HL-60 (cell line): ENCODE results near the gene TMPRSS4.

Source experiments
- DNase-seq, 2 experiments: peaks; one replicate each; pipeline ENCODE4 v3.0.0-alpha.2; 2010 to 2020; ENCODE audit warnings: low read depth in 1 of 2, low spot score in 1 of 2
- H3K27ac ChIP-seq: fragments of 250-450 bp; sonication (Bioruptor Pico); replicated peaks from 2 replicates; pipeline ENCODE4 v1.5.1; 2020; ENCODE audit warnings: mild to moderate bottlenecking, moderate library complexity
- H3K27me3 ChIP-seq: fragments of 250-450 bp; sonication (Bioruptor Pico); 2 replicates; pipeline ENCODE4 v1.5.1; 2021; ENCODE audit warnings: mild to moderate bottlenecking, moderate library complexity; ENCODE audit not compliant: insufficient read depth, poor library complexity, severe bottlenecking
- H3K4me3 ChIP-seq: replicated peaks from 2 replicates; pipeline ENCODE4 v1.5.1; 2011; ENCODE audit warnings: mild to moderate bottlenecking, control low read depth, low read length; ENCODE audit not compliant: insufficient read depth
- GABPA ChIP-seq: IDR thresholded peaks from 2 replicates; pipeline ENCODE4 v1.6.1; 2012; ENCODE audit warnings: low read depth
- POLR2AphosphoS5 ChIP-seq: IDR thresholded peaks from 2 replicates; pipeline ENCODE4 v1.6.1; 2012; ENCODE audit warnings: low read depth
- REST ChIP-seq: IDR thresholded peaks from 2 replicates; pipeline ENCODE4 v1.6.1; 2012; ENCODE audit warnings: low read depth; ENCODE audit not compliant: insufficient replicate concordance
- SPI1 ChIP-seq: IDR thresholded peaks from 2 replicates; pipeline ENCODE4 v1.6.1; 2012; ENCODE audit warnings: low read depth, mild to moderate bottlenecking, borderline replicate concordance
- TF ChIP-seq, protein P1 (sequence below): IDR thresholded peaks from one replicate; pipeline ENCODE4 v1.5.1; 2011; ENCODE audit warnings: low read length, control low read depth, inconsistent platforms; ENCODE audit not compliant: insufficient read depth

Gene TMPRSS4

DNA sequence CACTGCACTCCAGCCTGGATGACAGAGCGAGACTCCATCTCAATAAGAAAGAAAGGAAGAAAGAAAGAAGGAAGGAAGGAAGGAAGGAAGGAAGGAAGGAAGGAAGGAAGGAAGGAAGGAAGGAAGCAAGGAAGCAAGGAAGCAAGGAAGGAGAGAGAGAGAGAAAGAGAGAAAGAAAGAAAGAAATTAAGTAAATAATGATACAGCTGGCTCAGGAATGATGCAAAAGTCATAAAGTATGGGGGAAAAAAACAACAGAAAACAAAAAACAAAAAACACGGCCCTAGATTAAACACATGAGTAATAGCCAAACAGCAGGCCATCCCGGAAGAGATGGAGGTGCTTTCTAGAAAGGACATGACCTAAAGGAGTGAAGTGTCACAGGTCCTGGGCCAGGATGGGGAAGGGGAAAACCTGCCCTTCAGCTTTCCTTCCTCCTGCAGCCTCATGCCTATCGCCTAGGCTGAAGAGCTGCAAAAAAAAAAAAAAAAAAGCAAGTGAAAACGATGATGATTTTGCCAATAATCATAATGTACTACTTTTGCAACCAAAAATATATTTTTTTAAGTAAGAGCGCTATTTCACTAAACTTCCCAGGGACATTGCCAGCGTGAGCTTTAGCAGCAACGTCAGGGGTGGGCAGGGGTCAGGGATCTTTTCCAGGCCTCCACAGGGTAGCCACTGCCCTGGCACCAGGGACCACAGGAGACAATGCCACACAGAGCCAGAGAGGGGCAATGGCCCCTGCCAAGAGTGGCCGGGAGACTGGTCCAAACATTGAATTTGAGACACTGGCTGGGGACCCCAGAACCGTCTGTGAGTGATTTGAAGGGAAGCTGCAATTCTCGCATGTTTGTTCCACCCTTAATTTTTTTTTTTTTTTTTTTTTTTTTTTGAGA lies 28.2 kb upstream of the TMPRSS4 start:
- TF ChIP-seq SPI1 (no peak), GABPA (no peak), POLR2AphosphoS5 (no peak), REST (no peak)
- TF ChIP-seq, protein P1, sequence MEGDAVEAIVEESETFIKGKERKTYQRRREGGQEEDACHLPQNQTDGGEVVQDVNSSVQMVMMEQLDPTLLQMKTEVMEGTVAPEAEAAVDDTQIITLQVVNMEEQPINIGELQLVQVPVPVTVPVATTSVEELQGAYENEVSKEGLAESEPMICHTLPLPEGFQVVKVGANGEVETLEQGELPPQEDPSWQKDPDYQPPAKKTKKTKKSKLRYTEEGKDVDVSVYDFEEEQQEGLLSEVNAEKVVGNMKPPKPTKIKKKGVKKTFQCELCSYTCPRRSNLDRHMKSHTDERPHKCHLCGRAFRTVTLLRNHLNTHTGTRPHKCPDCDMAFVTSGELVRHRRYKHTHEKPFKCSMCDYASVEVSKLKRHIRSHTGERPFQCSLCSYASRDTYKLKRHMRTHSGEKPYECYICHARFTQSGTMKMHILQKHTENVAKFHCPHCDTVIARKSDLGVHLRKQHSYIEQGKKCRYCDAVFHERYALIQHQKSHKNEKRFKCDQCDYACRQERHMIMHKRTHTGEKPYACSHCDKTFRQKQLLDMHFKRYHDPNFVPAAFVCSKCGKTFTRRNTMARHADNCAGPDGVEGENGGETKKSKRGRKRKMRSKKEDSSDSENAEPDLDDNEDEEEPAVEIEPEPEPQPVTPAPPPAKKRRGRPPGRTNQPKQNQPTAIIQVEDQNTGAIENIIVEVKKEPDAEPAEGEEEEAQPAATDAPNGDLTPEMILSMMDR, result no peak
- no peak for DNase-seq
- Histone ChIP-seq H3K4me3 (no peak overlapping the region), H3K27ac (no peak overlapping the region), H3K27me3 (no peaks in the 10 kb centered on the region)

GRCh38 chr11:118049771-118050170 lies 27.1 kb upstream of the TMPRSS4 start:
- DNase-seq, result no peak
- no peak for TF ChIP-seq POLR2AphosphoS5
- TF ChIP-seq REST, result no peak
- TF ChIP-seq, protein P1, result no peak
- TF ChIP-seq SPI1, result no peak
- no peak for TF ChIP-seq GABPA
- Histone ChIP-seq H3K27ac (no peak overlapping the region), H3K27me3 (no peaks in the 10 kb centered on the region), H3K4me3 (no peak overlapping the region)

DNA sequence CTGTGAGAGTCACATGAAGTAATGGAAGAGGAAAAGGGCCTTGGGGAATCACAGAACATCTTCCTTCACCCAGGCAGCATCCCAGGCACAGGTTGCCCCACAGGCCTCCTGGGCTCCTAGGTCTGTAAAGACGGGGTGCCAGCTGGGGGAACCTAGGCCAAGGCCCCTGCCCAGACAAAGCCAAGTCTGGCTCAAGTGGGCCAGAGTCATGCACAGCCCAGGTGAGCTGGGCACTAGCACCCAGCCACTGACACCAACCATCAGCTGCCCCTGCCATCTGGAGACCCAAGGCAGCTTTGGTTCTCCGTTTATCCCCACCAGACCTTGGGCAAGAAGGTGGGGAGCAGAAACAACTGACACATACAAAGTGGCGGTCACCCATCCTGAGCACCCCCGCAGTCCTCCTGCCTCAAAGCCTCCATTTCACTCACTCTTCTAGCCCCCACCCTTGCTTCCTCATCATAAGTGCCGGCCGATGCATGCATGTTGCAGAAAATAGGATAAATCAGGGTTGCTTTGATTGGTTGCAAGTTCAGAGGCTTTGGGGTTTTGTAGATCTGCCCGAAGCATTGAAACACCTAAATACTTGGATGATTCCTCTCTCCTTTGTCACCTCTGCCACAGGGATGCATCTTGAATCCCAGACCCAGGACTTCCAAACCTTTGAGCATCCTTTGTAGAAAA lies 26.5 kb upstream of the TMPRSS4 start:
- no peak for DNase-seq
- no peak overlapping the region for H3K4me3 ChIP-seq
- no peak overlapping the region for H3K27ac ChIP-seq
- TF ChIP-seq, protein P1, result no peak
- TF ChIP-seq SPI1 (no peak), GABPA (no peak), REST (no peak), POLR2AphosphoS5 (no peak)
- no peaks in the 10 kb centered on the region for H3K27me3 ChIP-seq
